Measurements from ENCODE around the gene AGK.

GRCh38 chr7:141588912-141589311, 37.7 kb downstream of the AGK start:
- TF ChIP-seq CTCF (IDR thresholded peaks at IDR 0.05): no peak
- TF ChIP-seq POLR2A (IDR thresholded peaks at IDR 0.05): no peak

All from Peyer's patch (tissue), 4 donors.